ENCODE measurements around the gene WDR62.

GRCh38 chr19:36061367-36061766 lies 6.7 kb downstream of the WDR62 start:
- TF ChIP-seq, protein P1, sequence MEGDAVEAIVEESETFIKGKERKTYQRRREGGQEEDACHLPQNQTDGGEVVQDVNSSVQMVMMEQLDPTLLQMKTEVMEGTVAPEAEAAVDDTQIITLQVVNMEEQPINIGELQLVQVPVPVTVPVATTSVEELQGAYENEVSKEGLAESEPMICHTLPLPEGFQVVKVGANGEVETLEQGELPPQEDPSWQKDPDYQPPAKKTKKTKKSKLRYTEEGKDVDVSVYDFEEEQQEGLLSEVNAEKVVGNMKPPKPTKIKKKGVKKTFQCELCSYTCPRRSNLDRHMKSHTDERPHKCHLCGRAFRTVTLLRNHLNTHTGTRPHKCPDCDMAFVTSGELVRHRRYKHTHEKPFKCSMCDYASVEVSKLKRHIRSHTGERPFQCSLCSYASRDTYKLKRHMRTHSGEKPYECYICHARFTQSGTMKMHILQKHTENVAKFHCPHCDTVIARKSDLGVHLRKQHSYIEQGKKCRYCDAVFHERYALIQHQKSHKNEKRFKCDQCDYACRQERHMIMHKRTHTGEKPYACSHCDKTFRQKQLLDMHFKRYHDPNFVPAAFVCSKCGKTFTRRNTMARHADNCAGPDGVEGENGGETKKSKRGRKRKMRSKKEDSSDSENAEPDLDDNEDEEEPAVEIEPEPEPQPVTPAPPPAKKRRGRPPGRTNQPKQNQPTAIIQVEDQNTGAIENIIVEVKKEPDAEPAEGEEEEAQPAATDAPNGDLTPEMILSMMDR (IDR thresholded peaks at IDR 0.05), result no peak
- no peak for TF ChIP-seq TCF7L2 (IDR thresholded peaks at IDR 0.05; ENCODE audit: low read depth, low read length)
